ENCODE data around the gene CHMP4B.

DNA sequence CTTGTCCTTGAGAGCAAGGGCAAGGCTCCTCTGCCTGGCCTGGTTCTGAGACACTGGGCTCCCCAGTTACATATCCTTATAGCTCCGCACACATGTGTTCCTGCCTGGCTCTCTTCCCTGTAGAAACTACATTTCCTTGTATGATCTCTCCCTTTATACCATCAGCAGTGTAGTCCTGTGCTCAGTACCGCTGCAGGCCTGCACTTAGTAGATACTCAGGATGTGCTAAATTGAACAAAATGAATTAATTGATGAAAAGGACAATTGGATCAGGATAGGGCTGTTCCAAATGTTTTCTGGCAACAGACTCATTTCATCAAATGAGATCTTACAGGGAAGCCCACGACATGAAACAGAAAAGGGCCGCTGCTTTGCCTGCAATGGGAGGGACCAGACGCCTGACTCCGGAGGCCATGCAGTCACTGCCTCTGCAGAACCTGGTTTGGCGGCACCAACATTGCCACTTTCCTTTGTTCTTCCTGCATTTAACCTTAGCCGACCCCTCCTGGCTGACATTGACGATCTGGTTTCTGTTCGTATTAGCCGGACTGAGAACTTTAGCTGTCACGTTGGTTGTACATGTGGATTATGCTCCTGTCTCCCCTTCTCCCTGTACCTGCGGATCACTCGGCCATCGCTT, 53.3 kb downstream of the CHMP4B start:
- no peak for TF ChIP-seq POLR2A (IDR thresholded peaks at IDR 0.05)
- TF ChIP-seq, protein P1, sequence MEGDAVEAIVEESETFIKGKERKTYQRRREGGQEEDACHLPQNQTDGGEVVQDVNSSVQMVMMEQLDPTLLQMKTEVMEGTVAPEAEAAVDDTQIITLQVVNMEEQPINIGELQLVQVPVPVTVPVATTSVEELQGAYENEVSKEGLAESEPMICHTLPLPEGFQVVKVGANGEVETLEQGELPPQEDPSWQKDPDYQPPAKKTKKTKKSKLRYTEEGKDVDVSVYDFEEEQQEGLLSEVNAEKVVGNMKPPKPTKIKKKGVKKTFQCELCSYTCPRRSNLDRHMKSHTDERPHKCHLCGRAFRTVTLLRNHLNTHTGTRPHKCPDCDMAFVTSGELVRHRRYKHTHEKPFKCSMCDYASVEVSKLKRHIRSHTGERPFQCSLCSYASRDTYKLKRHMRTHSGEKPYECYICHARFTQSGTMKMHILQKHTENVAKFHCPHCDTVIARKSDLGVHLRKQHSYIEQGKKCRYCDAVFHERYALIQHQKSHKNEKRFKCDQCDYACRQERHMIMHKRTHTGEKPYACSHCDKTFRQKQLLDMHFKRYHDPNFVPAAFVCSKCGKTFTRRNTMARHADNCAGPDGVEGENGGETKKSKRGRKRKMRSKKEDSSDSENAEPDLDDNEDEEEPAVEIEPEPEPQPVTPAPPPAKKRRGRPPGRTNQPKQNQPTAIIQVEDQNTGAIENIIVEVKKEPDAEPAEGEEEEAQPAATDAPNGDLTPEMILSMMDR (IDR thresholded peaks at IDR 0.05 in 4 of 5, conservative IDR thresholded peaks at IDR 0.05 in 1 of 5), result no peak
